HepG2 (cell line): ENCODE data around the gene FAM117A. TPM values are rescaled to one million over a fixed set of nuclear protein-coding genes. Genes with fewer than 3 reads are reported as not detected.

ENCODE experiments used
- ATAC-seq: fragments of 200-7000 bp; cut with Tn5 transposase; 3 replicates; pipeline ENCODE4 v1.9.1; 2020; ENCODE audit warnings: mild to moderate bottlenecking, moderate library complexity
- BruUV-seq: library from RNA; stranded (reverse); fragments of 400-500 nt; replicated peaks from 2 replicates; lab custom pipeline; 2021; lab: Mats Ljungman, UMichigan
- CTCF ChIA-PET: fragments of 300-600 bp; formaldehyde crosslinking; extraction: SDS; loops from one replicate; lab custom pipeline; 2021; ENCODE audit warnings: low total read pairs, inconsistent platforms, low intra/inter-chr PET ratio; lab: Yijun Ruan, JAX
- POLR2A ChIA-PET: fragments of 350-600 bp; sonication (Branson Sonifier 250); formaldehyde crosslinking; loops from one replicate; lab custom pipeline; 2020; ENCODE audit warnings: antibody characterized with exemption, inconsistent platforms; lab: Yijun Ruan, JAX
- DNase-seq: peaks from one replicate; pipeline ENCODE4 v3.0.0-alpha.2; 2015; ENCODE audit warnings: low spot score
- FAIRE-seq: peaks from 3 replicates; lab custom pipeline; 2011; peaks lifted over from hg19 to GRCh38; lab: Jason Lieb, UNC
- H2AFZ ChIP-seq: one replicate; pipeline ENCODE4 v1.6.1; 2011; ENCODE audit warnings: low read length, inconsistent platforms
- H3K27ac ChIP-seq: fragments of 300-600 bp; 3 replicates; pipeline ENCODE4 v1.8.0; 2011; ENCODE audit warnings: mixed run types, mild to moderate bottlenecking, mixed read lengths, low read length, inconsistent platforms; ENCODE audit not compliant: insufficient read depth; ENCODE audit errors: extremely low read length
- H3K27me3 ChIP-seq, 2 experiments: fragments of 200-600 bp in 1 of 2; 2 replicates in 1 of 2; 3 replicates in 1 of 2; pipeline versions ENCODE4 v1.6.0 to v1.8.0; 2011; ENCODE audit warnings: low read length in 2 of 2, mild to moderate bottlenecking in 2 of 2, moderate library complexity in 2 of 2, inconsistent platforms in 1 of 2; ENCODE audit not compliant: insufficient read depth in 2 of 2, control insufficient read depth in 1 of 2
- H3K36me3 ChIP-seq, 2 experiments: fragments of 200-600 bp in 1 of 2; replicated peaks in 1 of 2; 2 replicates in 1 of 2; 3 replicates in 1 of 2; pipeline versions ENCODE4 v1.5.1 to v1.8.0; 2011; ENCODE audit warnings: low read length in 2 of 2, inconsistent platforms in 1 of 2; ENCODE audit not compliant: insufficient read depth in 2 of 2, control insufficient read depth in 1 of 2
- H3K4me1 ChIP-seq: 2 replicates; pipeline ENCODE4 v1.5.1; 2012; ENCODE audit warnings: low read length, inconsistent platforms; ENCODE audit not compliant: insufficient read depth
- H3K4me2 ChIP-seq: 2 replicates; pipeline ENCODE4 v1.6.0; 2011; ENCODE audit warnings: low read depth, low read length, inconsistent platforms
- H3K4me3 ChIP-seq, 3 experiments: fragments of 200-600 bp in 1 of 3; sonication (generic), shearing (Covaris generic) in 1 of 3; replicated peaks in 1 of 3; 2 replicates each; pipeline ENCODE4 v1.5.1; 2011 to 2016; ENCODE audit warnings: low read length in 3 of 3, inconsistent platforms in 2 of 3, low read depth in 2 of 3, mild to moderate bottlenecking in 2 of 3, control low read depth in 1 of 3, mixed read lengths in 1 of 3; ENCODE audit not compliant: insufficient read depth in 1 of 3
- H3K79me2 ChIP-seq: one replicate; pipeline ENCODE4 v1.6.1; 2011; ENCODE audit warnings: low read length, inconsistent platforms; ENCODE audit not compliant: insufficient read depth
- H3K9ac ChIP-seq: 2 replicates; pipeline ENCODE4 v1.6.0; 2011; ENCODE audit warnings: mild to moderate bottlenecking, low read depth, low read length, inconsistent platforms; ENCODE audit not compliant: insufficient read depth
- H3K9me3 ChIP-seq: 2 replicates; pipeline ENCODE4 v1.5.1; 2012; ENCODE audit warnings: mild to moderate bottlenecking, low read length
- H4K20me1 ChIP-seq: 2 replicates; pipeline ENCODE4 v1.6.0; 2011; ENCODE audit warnings: inconsistent platforms, mild to moderate bottlenecking, low read length, moderate library complexity; ENCODE audit not compliant: insufficient read depth
- AHR ChIP-seq: IDR thresholded peaks from 2 replicates; pipeline ENCODE4 v1.6.1; 2018; ENCODE audit warnings: missing genetic modification reagents, missing compliant biosample characterization
- BCL3 ChIP-seq: sonication (generic); formaldehyde crosslinking; IDR thresholded peaks from 2 replicates; pipeline ENCODE4 v1.5.1; 2020; ENCODE audit warnings: mild to moderate bottlenecking, missing genetic modification reagents, moderate library complexity
- BRCA1 ChIP-seq: sonication (generic); formaldehyde crosslinking; IDR thresholded peaks from 2 replicates; pipeline ENCODE4 v1.4.0; 2020; ENCODE audit warnings: missing genetic modification reagents
- CHD4 ChIP-seq: fragments of 200-600 bp; sonication (generic); IDR thresholded peaks from 2 replicates; pipeline ENCODE4 v1.7.0; 2017; ENCODE audit warnings: mild to moderate bottlenecking, low read length, borderline replicate concordance
- DMTF1 ChIP-seq: sonication (generic); formaldehyde crosslinking; IDR thresholded peaks from 2 replicates; pipeline ENCODE4 v1.4.0; 2020; ENCODE audit warnings: mild to moderate bottlenecking, missing genetic modification reagents
- E2F5 ChIP-seq: sonication (generic); formaldehyde crosslinking; conservative IDR thresholded peaks from 2 replicates; pipeline ENCODE4 v1.4.0; 2020; ENCODE audit warnings: missing genetic modification reagents
- EP300 ChIP-seq, 3 experiments: sonication (generic) in 1 of 3; formaldehyde crosslinking in 1 of 3; IDR thresholded peaks; 2 replicates each; pipeline versions ENCODE4 v1.5.1 to v1.6.1; 2011 to 2020; ENCODE audit warnings: low read depth in 2 of 3, low read length in 2 of 3, borderline replicate concordance in 1 of 3, improper control_type of control experiment in 1 of 3, mild to moderate bottlenecking in 1 of 3, missing genetic modification reagents in 1 of 3, moderate library complexity in 1 of 3
- FOSL1 ChIP-seq: sonication (generic); formaldehyde crosslinking; IDR thresholded peaks from 2 replicates; pipeline ENCODE4 v1.9.0; 2021; ENCODE audit warnings: missing genetic modification reagents, borderline replicate concordance
- GZF1 ChIP-seq: sonication (generic); formaldehyde crosslinking; IDR thresholded peaks from 2 replicates; pipeline ENCODE4 v1.5.1; 2020; ENCODE audit warnings: mild to moderate bottlenecking, missing genetic modification reagents
- HOXA9 ChIP-seq: sonication (generic); formaldehyde crosslinking; IDR thresholded peaks from 2 replicates; pipeline ENCODE4 v1.8.1; 2022; ENCODE audit warnings: missing genetic modification reagents, mild to moderate bottlenecking, moderate library complexity, borderline replicate concordance
- MAFF ChIP-seq: IDR thresholded peaks from 2 replicates; pipeline ENCODE4 v1.6.1; 2011; ENCODE audit warnings: low read depth, low read length, improper control_type of control experiment
- RELA ChIP-seq: sonication (generic); formaldehyde crosslinking; IDR thresholded peaks from 2 replicates; pipeline ENCODE4 v1.4.0; 2020; ENCODE audit warnings: missing genetic modification reagents
- SAP130 ChIP-seq: IDR thresholded peaks from 2 replicates; pipeline ENCODE4 v1.6.1; 2016; ENCODE audit warnings: low read depth
- SOX13 ChIP-seq, 3 experiments: fragments of 450-650 bp in 1 of 3; sonication (generic) in 1 of 3; formaldehyde crosslinking in 1 of 3; IDR thresholded peaks in 2 of 3; conservative IDR thresholded peaks in 1 of 3; 2 replicates each; pipeline versions ENCODE4 v1.5.0 to v1.6.1; 2016 to 2020; ENCODE audit warnings: antibody characterized with exemption in 1 of 3, mild to moderate bottlenecking in 1 of 3, missing compliant biosample characterization in 1 of 3, missing genetic modification reagents in 1 of 3, moderate library complexity in 1 of 3
- ZNF235 ChIP-seq: sonication (generic); formaldehyde crosslinking; IDR thresholded peaks from 2 replicates; pipeline ENCODE4 v1.8.1; 2023; ENCODE audit warnings: mild to moderate bottlenecking, missing genetic modification reagents, borderline replicate concordance
- ZNF552 ChIP-seq: sonication (generic); formaldehyde crosslinking; IDR thresholded peaks from 2 replicates; pipeline ENCODE4 v1.9.0; 2022; ENCODE audit warnings: missing genetic modification reagents, mild to moderate bottlenecking, borderline replicate concordance
- ZNF572 ChIP-seq: sonication (generic); formaldehyde crosslinking; IDR thresholded peaks from 2 replicates; pipeline ENCODE4 v1.5.1; 2020; ENCODE audit warnings: mild to moderate bottlenecking, missing genetic modification reagents
- ZNF761 ChIP-seq: sonication (generic); formaldehyde crosslinking; conservative IDR thresholded peaks from 2 replicates; pipeline ENCODE4 v1.4.0; 2020; ENCODE audit warnings: mild to moderate bottlenecking, missing genetic modification reagents
- WGBS: methylation state at CpG from one replicate; pipeline ENCODE4 v1.1.6; 2017; ENCODE audit warnings: low lambda C conversion rate; 5-methylcytosine and 5-hydroxymethylcytosine counted together
- in situ Hi-C: cut with HindIII; loops from 2 replicates; pipeline ENCODE4 v1.10.0; 2017; ENCODE audit warnings: low pct_unique_long_range_greater_than_20kb; ENCODE audit not compliant: extremely low pct_ligation_motif_present
- intact Hi-C: fragments of 100-400 bp; cut with micrococcal nuclease; formaldehyde crosslinking; loops from one replicate; pipeline ENCODE4 v1.10.0; 2022; ENCODE audit not compliant: unreplicated experiment
- polyA plus RNA-seq, 8 experiments: library from polyadenylated mRNA; depleted of rRNA in 3 of 8; stranded (reverse) in 7 of 8; unstranded in 1 of 8; fragments of >200 nt; fragmentation: Illumina TruSeq in 4 of 8; extraction: Trizol in 4 of 8; gene quantifications; 2 replicates each; pipeline versions ENCODE4 v1.2.1 to v1.2.3, GENCODE V29; 2011 to 2016; ENCODE audit warnings: low read depth in 4 of 8, missing spikeins in 1 of 8, mixed read lengths in 1 of 8; ENCODE audit not compliant: insufficient read depth in 1 of 8
- total RNA-seq, 5 experiments: library from RNA; depleted of rRNA; stranded (reverse); fragments of >200 nt; fragmentation: Illumina TruSeq; extraction: Trizol; gene quantifications; 2 replicates each; pipeline ENCODE4 v1.2.3, GENCODE V29; 2016; ENCODE audit warnings: low read depth in 1 of 5

Gene FAM117A
- total and polyA plus RNA-seq, 2 of the 13 experiments (the other 11 are each of a cell fraction or from before 2014, with no cell fraction given): 12.1 to 19.8 TPM

- Histone ChIP-seq H3K27me3 (no peaks in the 10 kb centered on the region; a peak in 1 of 5 replicates), H3K4me3 (peak overlapping the region; percentile 23 to 83 (median 38); a peak in 4 of 6 replicates), H2AFZ (no peak overlapping the region), H4K20me1 (0 out of 2 replicates have a peak, but pooled peaks cover under 1% of the 10 kb centered on the region), H3K27ac (no peak overlapping the region), H3K9me3 (no peaks in the 10 kb centered on the region), H3K4me2 (peak overlapping the region; percentile 72), H3K4me1 (peaks cover 51% of the 10 kb centered on the region), H3K9ac (peak overlapping the region; percentile 19; the same call in 1 of the 2 replicates), H3K79me2 (peaks cover 21% of the 10 kb centered on the region), H3K36me3 (peaks cover 8 to 20% of the 10 kb centered on the region in 2 experiments)
- in situ Hi-C loops (loop anchor here (5.0 to 10.0 kb wide), 2 partner anchors 274 to 289 kb away; partner anchors contain the start of gene DLX3), intact Hi-C loops (loop anchor here (1.0 to 5.0 kb wide), 3 partner anchors 71 to 289 kb away; partner anchors contain the start of gene DLX3)
- BruUV-seq: TSS peak; percentile 48
- DNase-seq (no peak), FAIRE-seq (no peak), ATAC-seq (no peak)
- CTCF ChIA-PET: interaction anchor here (1.0 to 2.5 kb wide), 3 partner anchors 133 to 141 kb away, joined by 3 to 11 read pairs (median 6); partner anchors contain the start of gene NXPH3
- POLR2A ChIA-PET: interaction anchor here (0.7 to 2.7 kb wide), 13 partner anchors 10 to 294 kb away, joined by 3 to 46 read pairs (median 4); partner anchors contain the start of genes FAM117A, KAT7, PHB1 and SPOP
- 71% methylated on average over 15 of the region's 15 CpGs for WGBS
- TF ChIP-seq FOSL1 (CRISPR knock-in tag) (no peak), ZNF572 (CRISPR knock-in tag) (0 out of 2 replicates have a peak, but pooled peaks have one; percentile 63), DMTF1 (CRISPR knock-in tag) (peak; percentile 88; the same call in 1 of the 2 replicates), GZF1 (no peak), ZNF761 (CRISPR knock-in tag) (no peak), BRCA1 (CRISPR knock-in tag) (no peak), CHD4 (peak; percentile 73; the same call in 1 of the 2 replicates), AHR (CRISPR knock-in tag) (no peak; the same call in 1 of the 2 replicates), HOXA9 (CRISPR knock-in tag) (no peak), RELA (CRISPR knock-in tag) (no peak), EP300 (IDR thresholded peaks at IDR 0.05; ENCODE audit: low read depth in 2 of 2, low read length in 2 of 2) (no peak), EP300 (CRISPR knock-in tag; IDR thresholded peaks at IDR 0.05; ENCODE audit: borderline replicate concordance) (peak; percentile 1; the same call in 1 of the 2 replicates), ZNF235 (no peak), E2F5 (0 out of 2 replicates have a peak, but pooled peaks have one; percentile 25), MAFF (no peak), BCL3 (CRISPR knock-in tag) (no peak), SAP130 (CRISPR knock-in tag) (no peak), SOX13 (IDR thresholded peaks at IDR 0.05) (no peak), SOX13 (CRISPR knock-in tag; conservative IDR thresholded peaks at IDR 0.05 in 1 of 2, IDR thresholded peaks at IDR 0.05 in 1 of 2) (0 out of 4 replicates have a peak, but pooled peaks of 1 of the 2 experiments have one; percentile 26), ZNF552 (CRISPR knock-in tag) (no peak)
These were observed 55.3 kb downstream of the FAM117A start for GRCh38 chr17:49708515-49709183.
